ENCODE data around the gene SUV39H2. TPM values are rescaled to one million over a fixed set of nuclear protein-coding genes. Genes with fewer than 3 reads are reported as not detected.
A peak's percentile ranks its signal among the peaks of the same experiment; 100 is the strongest.

The SUV39H2 gene
- total RNA-seq (1 to 10 TPM; 3.9 to 4.4 TPM), polyA plus RNA-seq (1 to 10 TPM; 2.8 to 8.6 (median 3.7) TPM), total RNA-seq (3.6 to 31.3 (median 6.5) reads per million in 6 experiments)

DNA sequence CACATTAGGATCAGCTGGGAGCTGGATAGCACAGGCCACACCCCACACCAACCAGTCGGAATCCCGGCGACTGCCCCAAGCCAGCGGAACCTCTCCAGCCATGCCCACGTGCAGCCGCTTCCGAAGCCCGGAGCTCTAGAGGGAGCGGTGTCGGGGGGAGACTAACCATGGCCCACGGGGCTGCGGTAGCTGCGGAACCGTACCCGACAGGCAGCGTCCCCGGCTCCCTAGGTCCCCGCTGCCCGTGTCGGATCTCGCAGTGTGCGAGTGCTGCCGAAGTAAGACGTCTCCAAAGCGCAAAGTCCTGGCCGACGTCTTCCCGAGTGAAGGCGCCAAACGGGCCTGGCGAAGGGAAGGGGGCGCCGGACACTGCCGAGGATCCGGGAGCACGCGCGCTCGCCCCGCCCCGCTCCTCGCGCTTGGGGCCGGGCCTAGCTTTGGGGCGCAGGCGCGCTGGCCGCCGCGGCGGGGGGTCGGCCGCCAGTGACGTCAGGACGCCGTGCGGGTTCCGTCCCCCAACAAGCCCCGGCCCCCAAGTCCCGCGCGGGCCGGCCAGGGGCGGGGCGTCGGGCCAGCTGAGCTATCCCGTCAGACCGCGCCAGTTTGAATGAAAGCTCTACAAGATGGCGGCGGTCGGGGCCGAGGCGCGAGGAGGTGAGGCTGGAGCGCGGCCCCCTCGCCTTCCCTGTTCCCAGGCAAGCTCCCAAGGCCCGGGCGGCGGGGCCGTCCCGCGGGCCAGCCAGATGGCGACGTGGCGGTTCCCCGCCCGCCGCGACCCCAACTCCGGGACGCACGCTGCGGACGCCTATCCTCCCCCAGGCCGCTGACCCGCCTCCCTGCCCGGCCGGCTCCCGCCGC lies at the start of gene SUV39H2:
Gene SUV39H2 (plus strand): TSS at position 601 of the 858 bp plus-strand sequence. CDS start 23 bp downstream, at position 624.
- Mint-ChIP-seq H3K4me3 (peak within 1 kb of the TSS; percentile 91 to 97 (median 94)), H3K27me3 (no peaks in the 10 kb centered on the region), H3K36me3 (no peaks in the 10 kb centered on the region), H3K27ac (peak within 1 kb of the TSS; percentile 66 to 98 (median 90)), H3K4me1 (peaks cover 13 to 35% (median 34%) of the 10 kb centered on the region in 4 donors), H3K9me3 (no peaks in the 10 kb centered on the region)
- POLR2A ChIA-PET = interaction anchor here (0.5 to 2.9 kb wide), 14 partner anchors 25 to 1303 kb away, joined by 3 to 30 read pairs (median 3); partner anchors contain the start of genes CDNF, DCLRE1C, HSPA14 and MEIG1
- ATAC-seq = peak; percentile 84 to 85
- peak; percentile 82 to 94 (median 89) for DNase-seq

GRCh38 chr10:14833106-14833505 lies 45.6 kb upstream of the SUV39H2 start:
- POLR2A ChIA-PET = no interaction called here
- peaks cover 4 to 9% (median 5%) of the 10 kb centered on the region in 3 donors for H3K36me3 Mint-ChIP-seq
- no peaks in the 10 kb centered on the region for H3K27me3 Mint-ChIP-seq

GRCh38 chr10:14836208-14836607 lies 42.5 kb upstream of the SUV39H2 start:
- Mint-ChIP-seq H3K9me3 (no peaks in the 10 kb centered on the region), H3K4me3 (no peak overlapping the region), H3K27me3 (no peaks in the 10 kb centered on the region), H3K27ac (peak overlapping the region in 7 of 10 donors; percentile 5 to 98 (median 20)), H3K4me1 (peaks cover 14 to 32% (median 24%) of the 10 kb centered on the region in 4 donors), H3K36me3 (peaks cover 4 to 24% (median 8%) of the 10 kb centered on the region in 3 donors)
- DNase-seq (no peak), ATAC-seq (no peak)
- POLR2A ChIA-PET = interaction anchor here (0.8 to 4.1 kb wide), 4 partner anchors 42 to 331 kb away, joined by 5 to 30 read pairs (median 16); partner anchors contain the start of genes DCLRE1C and SUV39H2

More at GRCh38 chr10:14833106-14833505, 45.6 kb upstream of the SUV39H2 start:
- H3K27ac Mint-ChIP-seq = no peak overlapping the region
- H3K9me3 Mint-ChIP-seq = no peaks in the 10 kb centered on the region
- ATAC-seq (no peak), DNase-seq (no peak)
- no peak overlapping the region for H3K4me3 Mint-ChIP-seq
- H3K4me1 Mint-ChIP-seq = peaks cover 10 to 16% (median 11%) of the 10 kb centered on the region in 4 donors

DNA sequence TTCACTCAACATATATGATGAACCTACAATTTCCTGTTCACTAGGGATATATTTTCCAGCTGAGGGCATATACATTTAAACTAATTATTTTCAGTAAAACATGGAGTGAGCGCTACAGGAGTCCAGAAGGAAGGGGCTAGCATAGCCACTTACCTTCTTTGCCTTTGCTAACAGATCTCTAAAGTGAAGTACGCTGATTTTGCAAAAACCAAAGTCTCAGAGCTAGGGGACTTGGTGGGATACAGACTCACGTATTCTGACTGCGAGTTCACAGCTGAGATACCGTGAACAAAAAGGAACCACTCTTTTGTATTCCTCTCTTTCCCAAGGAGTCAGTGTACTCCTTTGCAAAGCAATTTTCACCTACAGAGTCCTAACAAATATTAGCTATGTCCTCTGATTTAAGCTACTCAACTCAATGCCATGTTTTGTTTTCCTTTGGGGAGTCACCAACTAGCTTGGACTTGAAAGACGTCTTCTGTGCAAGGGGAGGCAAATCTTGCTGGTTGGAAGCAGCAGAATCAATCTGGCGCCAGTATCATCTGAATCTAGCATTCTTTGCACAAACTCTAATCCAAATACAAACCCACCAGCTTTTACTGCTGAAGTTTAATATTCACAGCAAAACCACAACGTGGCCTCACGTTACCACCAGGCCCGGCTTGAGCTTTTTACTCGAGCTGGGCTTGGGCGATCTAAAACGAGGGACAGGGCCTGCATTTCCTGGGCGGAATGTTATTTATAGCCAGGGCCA lies 41.5 kb upstream of the SUV39H2 start:
- Mint-ChIP-seq H3K9me3 (no peaks in the 10 kb centered on the region), H3K27me3 (no peaks in the 10 kb centered on the region), H3K4me3 (peak overlapping the region; percentile 88 to 99 (median 94)), H3K36me3 (peaks cover 4 to 30% (median 10%) of the 10 kb centered on the region in 3 donors), H3K4me1 (peaks cover 10 to 36% (median 26%) of the 10 kb centered on the region in 4 donors), H3K27ac (peak overlapping the region; percentile 95 to 99 (median 98))
- ATAC-seq (no peak), DNase-seq (no peak)
- POLR2A ChIA-PET = interaction anchor here (0.5 to 4.1 kb wide), 30 partner anchors 8 to 1488 kb away, joined by 3 to 30 read pairs (median 5); partner anchors contain the start of genes DCLRE1C, MEIG1 and SUV39H2

DNA sequence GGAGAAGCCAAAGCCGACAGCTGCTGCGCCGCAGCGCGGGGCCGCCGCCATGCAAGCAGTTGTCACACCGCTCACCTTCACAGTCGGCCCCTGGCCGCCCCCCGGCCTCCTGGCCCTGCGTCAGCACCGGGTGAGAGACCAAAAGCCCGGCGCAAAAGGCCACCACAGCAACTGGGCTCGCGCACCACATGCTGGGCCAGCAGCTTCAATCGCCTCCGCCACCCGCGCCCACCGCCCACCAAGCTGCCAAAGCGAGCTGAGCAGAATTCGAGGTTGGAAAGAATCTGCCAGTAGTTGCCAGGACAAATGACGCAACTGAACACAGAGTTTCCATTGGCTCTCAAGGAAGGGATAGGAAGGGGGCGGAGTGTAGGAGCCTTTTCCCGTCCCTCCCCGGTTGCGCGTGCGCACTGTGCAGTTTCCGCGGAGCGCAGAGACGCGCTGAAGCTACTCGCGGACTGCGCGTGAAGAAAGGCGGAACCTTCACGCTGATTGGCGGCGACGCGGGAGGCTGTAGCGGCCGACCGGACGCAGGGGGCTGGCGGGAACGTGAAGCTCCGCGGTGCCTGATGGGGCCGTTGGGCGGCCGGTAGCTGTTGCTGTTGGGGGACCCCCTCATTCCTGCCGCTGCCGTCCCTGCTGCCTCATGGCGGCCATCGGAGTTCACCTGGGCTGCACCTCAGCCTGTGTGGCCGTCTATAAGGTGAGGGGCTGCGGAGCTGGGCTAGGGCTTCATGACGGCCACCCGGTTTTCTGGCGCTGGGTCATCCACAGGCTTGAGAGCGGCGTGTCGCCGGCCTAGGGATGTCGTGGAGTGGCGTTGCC lies 40.7 kb upstream of the SUV39H2 start, which contains the start of the genes CDNF, HSPA14 and MSANTD7:
Gene CDNF (minus strand): TSS at position 281 of the 825 bp plus-strand sequence. CDS start 91 bp downstream, at position 190.
Gene HSPA14 (plus strand): TSS at position 550 of the 825 bp plus-strand sequence. CDS start 97 bp downstream, at position 647.
Gene MSANTD7 (plus strand): TSS at position 550 of the 825 bp plus-strand sequence. CDS start 3,979 bp downstream, outside the sequence.
- H3K27me3 Mint-ChIP-seq = no peaks in the 10 kb centered on the region
- ATAC-seq (peak; percentile 88 to 93), DNase-seq (peak; percentile 97 to 100 (median 99))
- H3K36me3 Mint-ChIP-seq = peaks cover 4 to 34% (median 8%) of the 10 kb centered on the region in 3 donors
- H3K9me3 Mint-ChIP-seq = no peaks in the 10 kb centered on the region
- peaks cover 11 to 39% (median 28%) of the 10 kb centered on the region in 4 donors for H3K4me1 Mint-ChIP-seq
- H3K4me3 Mint-ChIP-seq = peak within 1 kb of the TSS; percentile 88 to 99 (median 94)
- H3K27ac Mint-ChIP-seq = peak within 1 kb of the TSS; percentile 95 to 99 (median 98)
- POLR2A ChIA-PET = interaction anchor here (0.5 to 4.1 kb wide), 29 partner anchors 9 to 1488 kb away, joined by 3 to 30 read pairs (median 5); partner anchors contain the start of genes DCLRE1C, MEIG1 and SUV39H2

GRCh38 chr10:14838582-14839304 lies 39.9 kb upstream of the SUV39H2 start:
- H3K4me3 Mint-ChIP-seq = peak overlapping the region; percentile 88 to 99 (median 94)
- peak in 9 of 10 donors; percentile 6 to 32 (median 22) for DNase-seq
- H3K27ac Mint-ChIP-seq = peak overlapping the region; percentile 95 to 99 (median 98)
- peak; percentile 3 to 10 for ATAC-seq
- no peaks in the 10 kb centered on the region for H3K9me3 Mint-ChIP-seq
- H3K27me3 Mint-ChIP-seq = no peaks in the 10 kb centered on the region
- peaks cover 0 to 41% (median 5%) of the 10 kb centered on the region in 3 donors for H3K36me3 Mint-ChIP-seq
- peaks cover 11 to 41% (median 28%) of the 10 kb centered on the region in 4 donors for H3K4me1 Mint-ChIP-seq
- POLR2A ChIA-PET = interaction anchor here (0.9 to 4.1 kb wide), 19 partner anchors 9 to 1489 kb away, joined by 3 to 30 read pairs (median 6); partner anchors contain the start of genes DCLRE1C, MEIG1 and SUV39H2

GRCh38 chr10:14839305-14839695 lies 39.4 kb upstream of the SUV39H2 start:
- DNase-seq = no peak
- H3K4me1 Mint-ChIP-seq = peaks cover 11 to 47% (median 28%) of the 10 kb centered on the region in 4 donors
- H3K9me3 Mint-ChIP-seq = no peaks in the 10 kb centered on the region
- POLR2A ChIA-PET = interaction anchor here (0.9 to 4.1 kb wide), 4 partner anchors 39 to 270 kb away, joined by 3 to 30 read pairs (median 18); partner anchors contain the start of gene SUV39H2
- H3K4me3 Mint-ChIP-seq = peak overlapping the region; percentile 87 to 99 (median 94)
- H3K27ac Mint-ChIP-seq = peak overlapping the region; percentile 25 to 98 (median 96)
- ATAC-seq = no peak
- peaks cover 0 to 46% (median 8%) of the 10 kb centered on the region in 3 donors for H3K36me3 Mint-ChIP-seq
- no peaks in the 10 kb centered on the region for H3K27me3 Mint-ChIP-seq

DNA sequence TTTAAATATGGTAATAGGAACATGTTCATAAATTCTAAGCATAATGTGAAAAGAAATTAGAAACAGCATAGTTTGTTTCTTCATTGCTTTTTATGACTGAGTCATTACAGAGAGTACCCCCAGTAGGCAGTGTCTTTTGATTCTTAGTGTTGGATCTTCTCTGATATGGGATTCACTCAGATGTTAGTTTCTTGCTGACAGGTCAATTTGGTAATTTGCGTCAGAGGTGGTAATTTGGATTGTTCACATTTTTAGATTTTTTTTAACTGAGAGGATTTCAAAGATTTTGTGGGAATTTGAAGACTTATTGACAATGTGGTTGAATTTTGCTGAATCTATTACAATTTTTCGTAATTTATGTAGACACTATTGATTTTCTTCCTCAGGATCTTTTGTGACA lies 38.5 kb upstream of the SUV39H2 start:
- peaks cover 8 to 43% (median 31%) of the 10 kb centered on the region in 4 donors for H3K4me1 Mint-ChIP-seq
- H3K27ac Mint-ChIP-seq = peak overlapping the region in 3 of 10 donors; percentile 0 to 51 (median 50)
- no peak for ATAC-seq
- H3K36me3 Mint-ChIP-seq = peaks cover 5 to 54% (median 8%) of the 10 kb centered on the region in 3 donors
- no peak for DNase-seq
- H3K27me3 Mint-ChIP-seq = no peaks in the 10 kb centered on the region
- peak overlapping the region in 6 of 10 donors; percentile 30 to 99 (median 58) for H3K4me3 Mint-ChIP-seq
- POLR2A ChIA-PET = no interaction called here
- no peaks in the 10 kb centered on the region for H3K9me3 Mint-ChIP-seq

DNA sequence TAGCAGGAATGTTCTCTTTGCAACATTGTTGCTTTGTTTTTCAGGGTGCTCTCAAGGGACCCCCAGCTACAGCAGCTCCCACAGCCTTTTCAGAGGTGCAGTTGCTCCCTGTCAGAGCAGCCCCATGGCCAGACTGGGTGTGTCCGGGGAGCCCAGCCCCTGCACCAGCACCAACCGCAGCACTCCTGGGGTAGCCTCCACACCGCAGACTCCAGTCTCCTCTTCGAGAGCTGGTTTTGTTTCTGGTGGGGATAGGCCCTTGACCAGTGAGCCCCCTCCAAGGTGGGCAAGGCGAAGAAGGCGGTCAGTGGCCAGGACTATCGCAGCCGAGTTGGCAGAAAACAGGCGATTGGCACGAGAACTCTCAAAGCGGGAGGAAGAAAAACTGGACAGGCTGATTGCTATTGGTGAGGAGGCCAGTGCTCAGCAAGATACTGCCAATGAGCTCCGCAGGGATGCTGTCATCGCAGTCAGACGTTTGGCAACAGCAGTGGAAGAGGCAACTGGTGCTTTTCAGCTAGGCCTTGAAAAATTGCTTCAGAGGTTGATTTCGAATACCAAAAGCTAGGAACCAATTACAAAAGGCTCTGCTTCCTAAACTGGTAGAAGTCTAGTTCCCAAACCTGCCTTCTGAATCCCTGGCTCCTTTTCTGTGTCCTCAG lies 35.2 kb upstream of the SUV39H2 start:
- Mint-ChIP-seq H3K27ac (peak overlapping the region in 1 of 10 donors; percentile 13), H3K27me3 (no peaks in the 10 kb centered on the region), H3K4me1 (peaks cover 11 to 37% (median 20%) of the 10 kb centered on the region in 4 donors), H3K36me3 (peaks cover 5 to 71% (median 12%) of the 10 kb centered on the region in 3 donors), H3K4me3 (no peak overlapping the region), H3K9me3 (no peaks in the 10 kb centered on the region)
- ATAC-seq (no peak), DNase-seq (no peak)
- POLR2A ChIA-PET = no interaction called here

DNA sequence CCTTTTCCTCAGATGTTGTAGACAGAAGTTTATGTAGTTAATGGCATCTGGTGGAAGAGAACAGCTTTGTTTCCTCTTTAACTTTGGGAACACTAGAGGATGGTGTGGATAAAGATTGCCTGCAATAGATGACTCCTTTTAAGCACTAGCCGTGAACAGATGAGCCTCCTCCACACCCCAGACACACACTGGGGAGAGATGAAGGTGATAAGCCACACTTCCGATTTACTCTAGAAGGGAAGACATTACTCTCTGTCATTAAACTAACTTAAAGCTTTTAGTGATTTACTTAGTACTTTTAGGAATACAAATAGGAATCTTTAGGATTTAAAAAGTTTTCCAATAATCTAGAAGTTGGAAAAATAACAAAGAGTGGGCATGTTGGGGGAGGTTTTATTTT lies 33.7 kb upstream of the SUV39H2 start:
- ATAC-seq (no peak), DNase-seq (no peak)
- peaks cover 5 to 82% (median 16%) of the 10 kb centered on the region in 3 donors for H3K36me3 Mint-ChIP-seq
- no peaks in the 10 kb centered on the region for H3K9me3 Mint-ChIP-seq
- H3K4me3 Mint-ChIP-seq = no peak overlapping the region
- no peaks in the 10 kb centered on the region for H3K27me3 Mint-ChIP-seq
- peak overlapping the region in 3 of 10 donors; percentile 25 to 63 (median 59) for H3K27ac Mint-ChIP-seq
- peaks cover 5 to 27% (median 12%) of the 10 kb centered on the region in 4 donors for H3K4me1 Mint-ChIP-seq
- POLR2A ChIA-PET = interaction anchor here (0.5 kb wide), 1 partner anchor 286 kb away, joined by 3 read pairs; no protein-coding TSS in a partner anchor

Measured in naive thymus-derived CD8-positive, alpha-beta T cell (primary cell).